Epithelial cell of esophagus (primary cell): ENCODE data around the gene SORCS1.

Experiments
- DNase-seq: peaks from one replicate; pipeline ENCODE4 v3.0.0; 2010; ENCODE audit warnings: low read depth
- H3K4me3 ChIP-seq: 2 replicates; pipeline ENCODE4 v1.5.1; 2011; ENCODE audit warnings: mild to moderate bottlenecking, low read length, control low read depth
- TF ChIP-seq, protein P1 (sequence below): IDR thresholded peaks from 2 replicates; pipeline ENCODE4 v1.5.1; 2011; ENCODE audit warnings: low read depth, mild to moderate bottlenecking, low read length, control low read depth, inconsistent platforms; ENCODE audit not compliant: insufficient read depth; ENCODE audit errors: missing control alignments

SORCS1 gene

DNA sequence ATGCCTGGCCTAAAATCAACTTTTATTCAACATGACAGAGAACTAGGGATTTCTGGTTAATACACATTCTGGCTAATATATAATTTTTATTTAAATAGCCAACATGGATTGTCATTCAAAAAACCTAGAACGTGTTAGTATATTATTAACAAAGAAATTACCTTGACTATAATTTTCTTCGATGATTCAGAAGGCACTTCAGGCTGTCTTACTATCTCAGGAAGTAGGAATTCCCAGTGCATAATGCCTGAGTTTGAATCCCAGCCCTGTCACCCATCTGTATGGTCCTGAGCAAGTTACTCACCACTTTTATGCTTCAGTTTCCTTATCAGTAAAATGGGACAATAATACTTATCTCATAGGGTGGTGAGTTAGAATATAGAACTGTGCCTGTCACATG lies 106.2 kb downstream of the SORCS1 start:
- no peak for DNase-seq
- TF ChIP-seq, protein P1, sequence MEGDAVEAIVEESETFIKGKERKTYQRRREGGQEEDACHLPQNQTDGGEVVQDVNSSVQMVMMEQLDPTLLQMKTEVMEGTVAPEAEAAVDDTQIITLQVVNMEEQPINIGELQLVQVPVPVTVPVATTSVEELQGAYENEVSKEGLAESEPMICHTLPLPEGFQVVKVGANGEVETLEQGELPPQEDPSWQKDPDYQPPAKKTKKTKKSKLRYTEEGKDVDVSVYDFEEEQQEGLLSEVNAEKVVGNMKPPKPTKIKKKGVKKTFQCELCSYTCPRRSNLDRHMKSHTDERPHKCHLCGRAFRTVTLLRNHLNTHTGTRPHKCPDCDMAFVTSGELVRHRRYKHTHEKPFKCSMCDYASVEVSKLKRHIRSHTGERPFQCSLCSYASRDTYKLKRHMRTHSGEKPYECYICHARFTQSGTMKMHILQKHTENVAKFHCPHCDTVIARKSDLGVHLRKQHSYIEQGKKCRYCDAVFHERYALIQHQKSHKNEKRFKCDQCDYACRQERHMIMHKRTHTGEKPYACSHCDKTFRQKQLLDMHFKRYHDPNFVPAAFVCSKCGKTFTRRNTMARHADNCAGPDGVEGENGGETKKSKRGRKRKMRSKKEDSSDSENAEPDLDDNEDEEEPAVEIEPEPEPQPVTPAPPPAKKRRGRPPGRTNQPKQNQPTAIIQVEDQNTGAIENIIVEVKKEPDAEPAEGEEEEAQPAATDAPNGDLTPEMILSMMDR = no peak
- H3K4me3 ChIP-seq = no peak overlapping the region

DNA sequence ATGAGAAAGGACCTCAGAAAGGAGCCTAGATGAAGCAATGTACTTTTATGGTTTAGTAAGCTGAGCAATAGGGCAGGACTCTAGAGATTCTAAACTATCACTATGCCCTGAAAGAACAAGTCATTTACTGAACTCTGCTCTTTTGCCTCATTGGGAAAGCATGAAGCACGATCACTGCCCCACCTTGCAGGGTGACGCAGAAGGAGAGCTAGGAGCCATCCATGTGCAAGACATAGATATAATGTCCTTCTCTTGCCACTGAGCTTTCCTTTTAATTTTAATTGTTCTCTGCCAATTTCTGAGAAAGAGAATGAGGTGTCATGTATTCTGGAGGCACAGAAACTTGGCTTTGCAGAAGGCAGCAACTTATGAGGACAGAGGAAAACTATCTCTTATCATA lies 108.3 kb downstream of the SORCS1 start:
- TF ChIP-seq, protein P1 = no peak
- DNase-seq = no peak

DNA sequence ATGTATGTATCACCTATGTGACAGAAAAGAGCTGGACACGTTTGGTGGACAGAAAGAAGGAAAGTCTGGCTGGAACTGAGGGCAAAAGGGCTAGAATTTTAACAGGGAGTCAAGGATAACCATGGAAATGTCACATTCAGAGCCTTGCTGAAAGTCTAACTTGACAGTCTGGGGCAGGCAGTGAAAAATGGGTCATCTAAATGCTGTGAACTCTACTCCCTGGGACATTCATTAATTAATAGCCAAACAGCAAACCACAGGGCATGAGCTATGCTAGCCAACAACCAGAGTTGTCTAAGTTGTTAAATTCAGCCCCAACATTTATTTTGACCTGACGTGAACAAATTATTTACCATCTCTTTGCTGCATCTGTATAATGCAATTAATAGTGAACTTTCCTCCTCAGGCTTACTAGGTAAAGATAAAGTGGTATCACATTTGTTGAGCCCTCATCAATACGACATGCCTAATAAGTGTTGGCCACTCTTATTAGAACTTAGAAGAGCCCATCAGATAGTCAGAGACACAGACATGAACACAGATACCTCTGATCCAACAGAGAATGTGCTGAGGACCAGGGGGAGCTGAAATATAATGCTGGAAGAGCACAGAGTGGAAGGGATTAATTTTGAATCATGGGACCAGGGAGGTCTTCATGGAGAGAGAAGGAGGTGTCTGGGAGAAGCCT lies 109.9 kb downstream of the SORCS1 start:
- no peak for DNase-seq
- TF ChIP-seq, protein P1 = no peak

More for the DNA sequence above, 108.3 kb downstream of the SORCS1 start:
- no peak overlapping the region for H3K4me3 ChIP-seq

DNA sequence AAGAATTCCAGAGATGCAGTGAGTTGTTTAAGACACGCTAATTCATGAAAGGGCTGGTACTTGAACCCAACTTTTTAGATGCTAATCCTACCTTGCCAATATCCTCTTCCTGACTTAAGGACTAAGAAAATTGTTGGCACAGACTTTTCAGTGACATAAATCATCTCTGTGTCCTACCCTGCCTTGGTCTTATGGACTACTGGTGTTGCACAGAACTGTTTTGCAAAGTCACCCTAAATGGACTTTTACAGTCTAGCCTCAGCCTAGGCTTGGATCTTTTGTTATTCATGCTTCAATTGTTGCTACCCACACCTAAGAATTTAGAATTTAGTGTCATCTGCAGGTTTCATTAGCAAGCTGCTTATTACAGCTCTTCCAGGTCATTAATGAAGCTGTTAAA lies 112.7 kb downstream of the SORCS1 start:
- TF ChIP-seq, protein P1 = no peak
- DNase-seq = no peak
- H3K4me3 ChIP-seq = no peak overlapping the region

More for the DNA sequence above, 109.9 kb downstream of the SORCS1 start:
- H3K4me3 ChIP-seq = no peak overlapping the region

DNA sequence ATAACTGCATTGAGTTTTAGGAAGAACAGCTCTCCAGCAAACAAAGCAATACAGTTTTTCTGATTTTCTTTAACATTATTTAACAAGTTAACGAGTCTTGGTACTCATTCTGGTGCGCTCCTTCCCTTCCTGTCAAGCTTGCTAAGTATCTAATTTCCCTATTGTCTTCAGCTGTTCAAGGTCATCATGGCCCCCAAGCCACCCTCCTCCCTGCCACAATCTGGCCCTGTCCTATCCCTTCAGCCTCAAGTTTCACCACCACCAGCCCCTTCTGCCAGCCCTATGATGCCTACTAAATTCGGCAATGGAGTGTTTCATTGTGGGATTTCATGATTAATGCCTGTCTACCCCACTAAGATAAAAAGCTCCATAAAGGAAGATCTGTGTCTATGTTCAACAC lies 121.0 kb downstream of the SORCS1 start:
- H3K4me3 ChIP-seq = no peak overlapping the region
- DNase-seq = no peak
- TF ChIP-seq, protein P1 = no peak

DNA sequence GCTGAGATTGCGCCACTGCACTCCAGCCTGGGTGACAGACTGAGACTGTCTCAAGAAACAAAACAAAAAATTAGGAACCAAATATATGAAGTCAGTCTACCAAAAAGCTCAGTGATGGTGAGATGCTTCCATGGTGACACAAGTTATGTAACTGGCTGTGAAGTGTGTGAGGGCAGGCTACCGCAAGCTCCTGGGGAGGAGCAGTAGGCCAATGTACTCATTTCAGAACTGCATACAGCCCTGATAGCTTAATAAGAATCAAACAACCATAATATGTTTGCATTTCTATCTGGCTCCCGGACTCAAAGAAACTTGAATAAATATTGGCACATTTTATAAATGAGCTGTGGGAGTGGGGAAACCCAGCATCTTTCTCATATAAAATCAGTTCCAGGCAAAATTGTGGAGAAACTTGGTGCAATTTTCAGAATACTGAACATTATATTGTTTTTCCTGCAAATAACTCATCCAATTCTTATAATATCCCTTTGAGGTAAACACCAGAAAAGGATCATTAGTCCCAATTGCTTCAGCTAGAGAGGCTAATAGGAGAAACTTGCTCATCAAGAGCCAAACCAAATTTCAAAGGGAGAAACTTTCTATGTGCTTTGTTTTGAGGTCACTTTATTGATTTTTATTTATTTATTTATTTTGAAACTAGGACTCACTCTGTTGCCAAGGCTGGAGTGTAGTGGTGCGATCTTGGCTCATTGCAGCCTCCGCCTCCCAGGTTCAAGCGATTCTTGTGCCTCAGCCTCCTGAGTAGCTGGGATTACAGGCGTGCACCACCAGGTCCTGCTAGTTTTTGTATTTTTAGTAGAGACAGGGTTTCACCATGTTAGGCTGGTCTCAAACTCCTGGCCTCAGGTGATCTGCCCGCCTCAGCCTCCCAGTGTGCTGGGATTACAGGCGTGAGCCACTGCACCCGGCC lies 127.0 kb downstream of the SORCS1 start:
- H3K4me3 ChIP-seq = no peak overlapping the region
- no peak for DNase-seq
- TF ChIP-seq, protein P1 = no peak
